ENCODE measurements around the gene CFB. TPM values are rescaled to one million over a fixed set of nuclear protein-coding genes. Genes with fewer than 3 reads are reported as not detected.

Gene CFB
- total and polyA plus RNA-seq, 9 of the 15 experiments (the other 6 are each of a cell fraction or from before 2014, with no cell fraction given), result 0.08 to 0.91 (median 0.22) TPM; not detected in 4

DNA sequence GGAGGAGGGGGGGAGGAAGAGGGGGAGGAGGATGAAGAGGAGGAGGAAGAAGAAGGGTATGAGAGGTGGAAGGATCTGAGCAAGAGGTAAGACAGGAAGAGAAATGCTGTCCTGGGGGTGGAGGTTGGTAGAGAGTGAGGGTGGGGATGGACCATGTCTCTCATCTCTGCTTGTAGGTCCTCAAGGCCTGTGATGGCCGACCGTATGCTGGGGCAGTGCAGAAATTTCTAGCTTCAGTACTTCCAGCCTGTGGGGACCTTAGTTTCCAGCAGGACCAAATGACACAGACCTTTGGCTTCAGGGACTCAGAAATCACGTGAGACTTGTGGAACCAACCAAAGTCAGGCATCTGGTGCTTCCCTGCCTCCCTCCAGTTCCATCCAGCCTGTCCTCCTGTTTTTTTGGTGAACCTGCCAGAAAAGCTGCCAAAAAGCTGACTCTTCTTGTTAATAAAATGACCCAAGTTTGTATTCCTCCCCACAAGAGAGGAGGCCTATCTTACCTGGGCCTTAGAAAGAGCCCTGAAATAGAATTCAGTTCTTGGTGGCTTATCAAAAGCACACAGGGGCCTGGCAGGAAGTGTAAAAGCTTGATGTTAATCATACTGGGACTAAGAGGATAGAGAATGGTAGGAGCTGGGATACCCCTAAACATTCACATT lies 33.5 kb downstream of the CFB start (continued):
- TF ChIP-seq TAF1 (IDR thresholded peaks at IDR 0.05; ENCODE audit: control insufficient read depth, extremely low read depth, insufficient read depth, low read length, severe bottlenecking) (no peak), BDP1 (IDR thresholded peaks at IDR 0.05; ENCODE audit: insufficient read depth, insufficient read length) (no peak), NFYB (IDR thresholded peaks at IDR 0.05; ENCODE audit: extremely low read depth, insufficient read length) (no peak), RFX5 (IDR thresholded peaks at IDR 0.05; ENCODE audit: low read depth, low read length) (no peak), GTF3C2 (IDR thresholded peaks at IDR 0.05; ENCODE audit: borderline replicate concordance, extremely low read depth, insufficient read length) (no peak), TRIM24 (IDR thresholded peaks at IDR 0.05) (no peak), TRIM28 (IDR thresholded peaks at IDR 0.05) (0 out of 2 replicates have a peak, but pooled peaks have one; percentile 16), U2AF2 (optimal IDR thresholded peaks at IDR 0.05; ENCODE audit: low read depth, low read length) (no peak), EGR1 (conservative IDR thresholded peaks at IDR 0.05) (0 out of 2 replicates have a peak, but pooled peaks have one; percentile 24), ZNF217 (CRISPR knock-in tag; IDR thresholded peaks at IDR 0.05) (no peak), NCOA6 (IDR thresholded peaks at IDR 0.05) (no peak), CBFA2T2 (conservative IDR thresholded peaks at IDR 0.05) (peak; percentile 24; the same call in 1 of the 2 replicates), SMARCC2 (IDR thresholded peaks at IDR 0.05; ENCODE audit: low read depth) (no peak), BRF2 (IDR thresholded peaks at IDR 0.05; ENCODE audit: borderline replicate concordance, insufficient read depth, insufficient read length) (no peak), THRAP3 (IDR thresholded peaks at IDR 0.05; ENCODE audit: borderline replicate concordance) (no peak), ZSCAN32 (CRISPR knock-in tag; IDR thresholded peaks at IDR 0.05) (no peak), ZNF764 (CRISPR knock-in tag; IDR thresholded peaks at IDR 0.05; ENCODE audit: low read depth) (no peak), BRCA1 (IDR thresholded peaks at IDR 0.05) (no peak), BRCA1 (CRISPR knock-in tag; IDR thresholded peaks at IDR 0.05) (no peak), ZNF444 (CRISPR knock-in tag; IDR thresholded peaks at IDR 0.05) (no peak; the same call in 1 of the 2 replicates), SRSF1 (IDR thresholded peaks at IDR 0.05; ENCODE audit: low read depth, low read length) (no peak), HNRNPK (IDR thresholded peaks at IDR 0.05; ENCODE audit: low read depth, low read length, poor library complexity, severe bottlenecking) (peak; percentile 71)
- TF ChIP-seq, protein P1, sequence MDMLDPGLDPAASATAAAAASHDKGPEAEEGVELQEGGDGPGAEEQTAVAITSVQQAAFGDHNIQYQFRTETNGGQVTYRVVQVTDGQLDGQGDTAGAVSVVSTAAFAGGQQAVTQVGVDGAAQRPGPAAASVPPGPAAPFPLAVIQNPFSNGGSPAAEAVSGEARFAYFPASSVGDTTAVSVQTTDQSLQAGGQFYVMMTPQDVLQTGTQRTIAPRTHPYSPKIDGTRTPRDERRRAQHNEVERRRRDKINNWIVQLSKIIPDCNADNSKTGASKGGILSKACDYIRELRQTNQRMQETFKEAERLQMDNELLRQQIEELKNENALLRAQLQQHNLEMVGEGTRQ (CRISPR knock-in tag; IDR thresholded peaks at IDR 0.05), result peak; percentile 38; the same call in 1 of the 2 replicates
- TF ChIP-seq, protein P2, sequence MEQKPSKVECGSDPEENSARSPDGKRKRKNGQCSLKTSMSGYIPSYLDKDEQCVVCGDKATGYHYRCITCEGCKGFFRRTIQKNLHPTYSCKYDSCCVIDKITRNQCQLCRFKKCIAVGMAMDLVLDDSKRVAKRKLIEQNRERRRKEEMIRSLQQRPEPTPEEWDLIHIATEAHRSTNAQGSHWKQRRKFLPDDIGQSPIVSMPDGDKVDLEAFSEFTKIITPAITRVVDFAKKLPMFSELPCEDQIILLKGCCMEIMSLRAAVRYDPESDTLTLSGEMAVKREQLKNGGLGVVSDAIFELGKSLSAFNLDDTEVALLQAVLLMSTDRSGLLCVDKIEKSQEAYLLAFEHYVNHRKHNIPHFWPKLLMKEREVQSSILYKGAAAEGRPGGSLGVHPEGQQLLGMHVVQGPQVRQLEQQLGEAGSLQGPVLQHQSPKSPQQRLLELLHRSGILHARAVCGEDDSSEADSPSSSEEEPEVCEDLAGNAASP (IDR thresholded peaks at IDR 0.05), result no peak
